Heart left ventricle (tissue), 13 donors: Measurements from ENCODE around the gene UVRAG.

Experiments
- CTCF ChIP-seq, 12 donors: fragments of 200-600 bp; sonication (generic) in 4 of 12; IDR thresholded peaks; one replicate each; pipeline versions ENCODE4 v1.5.0 to v1.8.0; 2018 to 2022; ENCODE audit warnings: antibody characterized with exemption in 12 of 12, mild to moderate bottlenecking in 5 of 12
- POLR2A ChIP-seq, 2 donors: fragments of 450-650 bp; IDR thresholded peaks; one replicate each; pipeline ENCODE4 v1.6.1; 2017; ENCODE audit warnings: antibody characterized with exemption in 2 of 2, mild to moderate bottlenecking in 2 of 2, moderate library complexity in 2 of 2
- donor health status: ischemic (EF 13 %, LVEDD 7.1; RV severe dilation, severe dysfunction).
- donor health status: DM: no; HTN: yes; CAD: no.
- donor health status: DM: no; HTN: no; CAD: no.
- donor health status: ischemic (EF 25% LVEDD 6.9; RV normal size, moderate dysfunction).
- donor health status: ischemic (EF 25% LVEDD 5.7; RV mildly dilated, moderate dysfunction).
- donor health status: ischemic (EF 35%, LVEDD 5.7; RV mildly dilated, moderate dysfunction).
- donor health status: nonischemic (EF 11% LVEDD 7.7; RV severe dilation, severe dysfunction).
- donor health status: DM: yes; HTN: yes; CAD: no.
- donor health status: PGD.
- donor health status: ischemic (EF 29% LVEDD 5.4; RV normal size, mild dysfunction).
- donor health status: nonischemic (EF 23%, LVEDD 6.1; RV moderate dilation, normal function).

DNA sequence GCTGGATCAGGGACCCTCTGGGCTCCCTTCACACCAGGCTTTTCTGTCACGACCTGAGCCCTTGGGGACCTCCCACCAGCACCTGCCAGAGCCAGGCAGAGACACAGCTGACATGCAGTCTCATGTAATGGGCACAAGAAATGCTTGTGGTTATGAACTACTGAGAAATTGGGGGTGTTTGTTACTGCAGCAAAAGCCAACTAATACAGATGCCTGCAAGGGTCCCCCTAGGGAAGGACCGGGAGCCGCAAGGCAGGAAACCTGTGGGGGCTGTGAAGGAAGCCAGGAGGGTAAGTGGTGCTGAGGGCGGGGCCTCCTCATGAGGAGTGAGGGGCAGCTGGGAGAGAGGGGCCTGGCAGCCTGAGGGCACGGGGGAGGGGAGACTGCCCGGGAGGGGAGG lies 374.7 kb downstream of the UVRAG start:
- TF ChIP-seq CTCF (IDR thresholded peaks at IDR 0.05), result no peak
- no peak for TF ChIP-seq POLR2A (IDR thresholded peaks at IDR 0.05)
